GM21360 (cell line): ENCODE data around the gene GAST.

Experiments used
- ATAC-seq: cut with Tn5 transposase; IDR thresholded peaks from one replicate; pipeline ENCODE4 v1.9.1; 2021; ENCODE audit warnings: mild to moderate bottlenecking, moderate library complexity; ENCODE audit not compliant: unreplicated experiment

The GAST gene

DNA sequence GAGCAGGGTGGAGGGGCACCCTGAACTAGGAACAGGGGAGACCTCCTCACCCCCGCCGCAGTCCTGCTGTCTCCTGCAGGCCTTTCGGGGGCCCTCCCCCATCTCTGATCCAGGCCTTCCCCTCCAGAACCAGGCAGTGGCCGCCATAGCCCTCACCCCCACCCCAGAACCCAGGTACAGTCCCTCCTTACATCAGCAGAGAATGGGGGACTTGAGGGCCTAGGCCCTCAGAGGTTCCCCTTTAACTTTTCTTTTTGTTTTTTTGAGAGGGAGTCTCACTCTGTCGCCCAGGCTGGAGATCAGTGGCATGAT lies 26.6 kb downstream of the GAST start:
- ATAC-seq, result no peak

DNA sequence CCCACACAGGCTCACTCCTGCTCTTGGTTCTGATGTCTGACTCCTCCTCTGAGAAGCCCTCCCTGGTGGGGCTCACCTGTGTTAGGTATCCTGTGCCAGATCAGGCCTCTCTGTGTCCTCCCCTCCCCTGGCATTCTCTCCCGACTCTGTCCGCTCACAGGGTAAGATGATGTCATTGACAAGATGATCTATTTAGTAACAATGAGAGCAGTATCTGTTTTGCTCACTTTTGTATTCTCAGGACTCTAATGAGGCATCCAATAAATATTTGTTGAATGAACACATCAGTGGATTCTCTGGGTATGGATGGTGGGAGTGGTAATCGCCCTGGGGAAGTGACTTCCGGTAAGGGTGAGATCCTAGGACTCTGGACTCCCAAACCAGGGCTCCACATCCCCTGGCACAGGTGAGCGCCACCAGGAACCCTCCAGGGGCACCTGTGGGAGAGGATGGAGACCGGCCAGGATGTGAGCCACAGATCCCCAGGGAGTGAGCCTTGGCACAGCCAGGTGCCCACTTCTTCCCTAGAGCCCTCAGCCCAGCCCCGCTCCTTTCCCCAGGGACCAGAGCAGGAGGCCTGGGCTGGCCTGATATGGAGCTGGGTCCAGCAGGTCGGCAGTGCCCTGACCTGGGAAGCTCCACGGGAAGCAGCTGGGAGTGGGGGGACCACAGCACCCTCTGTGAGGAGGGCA lies 27.7 kb downstream of the GAST start:
- ATAC-seq, result no peak

DNA sequence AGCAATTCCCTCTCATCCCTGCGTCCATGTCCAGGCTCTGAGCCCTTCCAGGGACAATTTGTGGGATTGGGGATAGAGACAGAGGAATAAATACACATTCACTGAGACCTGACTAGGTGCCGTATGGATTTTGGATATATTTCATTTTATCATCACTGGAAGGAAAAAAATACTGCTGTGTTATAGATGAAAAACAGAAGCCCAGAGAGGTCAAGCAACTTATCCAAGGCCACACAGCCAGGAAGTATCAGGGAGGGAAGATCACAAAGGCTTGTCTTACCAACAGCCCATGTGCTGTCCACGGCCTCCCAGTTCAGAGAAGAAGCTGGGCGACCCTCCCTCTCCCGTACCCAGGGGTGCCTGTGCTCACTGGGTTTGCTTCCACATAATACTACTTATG lies 28.4 kb downstream of the GAST start:
- no peak for ATAC-seq

- no peak for ATAC-seq
Measured at GRCh38 chr17:41741709-41742108, 29.6 kb downstream of the GAST start.

- no peak for ATAC-seq
Measured at GRCh38 chr17:41748275-41748674, 36.1 kb downstream of the GAST start.

GRCh38 chr17:41750862-41751261 lies 38.7 kb downstream of the GAST start:
- ATAC-seq, result no peak

DNA sequence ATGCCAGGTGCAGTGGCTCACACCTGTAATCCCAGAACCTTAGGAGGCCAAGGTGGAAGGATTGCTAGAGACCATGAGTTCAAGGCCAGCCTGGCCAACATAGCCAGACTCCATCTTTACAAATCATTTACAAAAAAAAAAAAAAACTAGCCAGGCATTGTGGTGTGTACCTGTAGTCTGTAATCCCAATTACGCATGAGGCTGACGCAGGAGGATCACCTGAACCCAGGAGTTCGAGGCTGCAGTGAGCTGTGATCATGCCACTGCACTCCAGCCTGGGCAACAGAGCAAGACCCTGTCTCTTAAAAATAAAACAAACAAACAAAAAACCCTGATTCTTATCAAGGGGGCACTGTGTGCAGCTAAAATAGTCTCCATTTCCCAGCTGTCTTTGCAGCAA lies 39.2 kb downstream of the GAST start:
- ATAC-seq, result no peak

- ATAC-seq, result no peak
Measured at GRCh38 chr17:41754066-41754465, 41.9 kb downstream of the GAST start.

DNA sequence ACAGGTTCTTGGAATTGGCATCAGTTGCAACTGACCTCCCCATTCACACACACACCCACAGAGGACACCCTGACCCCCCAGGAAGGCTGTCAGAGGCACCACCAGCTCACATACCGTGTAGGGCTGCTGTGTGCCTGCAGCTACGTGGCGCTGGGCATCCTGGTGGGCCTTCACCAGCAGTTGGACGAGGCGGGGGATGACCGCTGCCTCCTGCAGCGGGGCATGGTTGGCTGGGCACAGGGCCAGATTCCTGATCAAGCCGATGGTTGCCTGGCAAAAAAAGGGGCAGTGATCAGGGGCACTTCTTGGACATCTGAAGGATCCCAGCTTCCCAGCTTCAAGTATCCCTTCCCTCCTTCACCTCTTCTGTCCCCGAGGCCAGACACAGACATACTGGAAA lies 46.5 kb downstream of the GAST start:
- no peak for ATAC-seq

DNA sequence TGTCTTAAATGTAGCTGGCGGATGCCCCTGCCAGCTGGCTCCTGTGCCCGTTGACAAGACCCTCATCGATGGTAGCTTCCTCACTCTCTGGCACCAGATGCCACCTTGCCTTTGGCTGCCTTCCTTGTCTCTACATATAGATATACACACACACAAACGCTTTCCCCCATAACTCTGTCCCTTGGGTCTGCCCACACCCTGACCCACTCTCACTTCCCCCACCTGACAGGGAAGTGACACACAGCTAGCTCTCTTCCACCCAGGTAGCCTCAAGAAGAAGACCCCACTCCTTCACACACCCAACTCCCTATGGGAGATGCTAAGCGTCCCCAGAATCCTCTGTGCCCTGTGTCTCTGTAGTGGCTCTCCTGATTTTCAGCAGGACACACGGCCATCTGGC lies 48.7 kb downstream of the GAST start:
- no peak for ATAC-seq

DNA sequence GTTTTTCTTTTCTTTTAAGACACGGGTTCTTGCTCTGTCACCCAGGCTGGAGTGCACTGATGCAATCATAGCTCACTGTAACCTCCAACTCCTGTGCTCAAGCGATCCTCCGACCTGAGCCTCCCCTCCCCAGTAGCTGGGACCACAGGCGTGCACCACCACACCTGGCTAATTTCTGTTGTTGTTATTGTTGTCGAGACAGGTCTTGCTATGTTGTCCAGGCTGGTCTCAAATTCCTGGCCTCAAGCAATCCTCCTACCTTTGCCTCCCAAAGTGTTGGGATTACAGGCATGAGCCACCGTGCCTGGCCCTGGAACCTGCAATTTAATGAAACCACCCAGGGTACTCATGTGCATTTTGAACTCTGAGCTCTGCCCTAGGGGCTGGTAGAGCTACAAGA lies 50.3 kb downstream of the GAST start:
- ATAC-seq, result no peak

- ATAC-seq, result no peak
Measured at GRCh38 chr17:41762841-41763240, 50.7 kb downstream of the GAST start.

DNA sequence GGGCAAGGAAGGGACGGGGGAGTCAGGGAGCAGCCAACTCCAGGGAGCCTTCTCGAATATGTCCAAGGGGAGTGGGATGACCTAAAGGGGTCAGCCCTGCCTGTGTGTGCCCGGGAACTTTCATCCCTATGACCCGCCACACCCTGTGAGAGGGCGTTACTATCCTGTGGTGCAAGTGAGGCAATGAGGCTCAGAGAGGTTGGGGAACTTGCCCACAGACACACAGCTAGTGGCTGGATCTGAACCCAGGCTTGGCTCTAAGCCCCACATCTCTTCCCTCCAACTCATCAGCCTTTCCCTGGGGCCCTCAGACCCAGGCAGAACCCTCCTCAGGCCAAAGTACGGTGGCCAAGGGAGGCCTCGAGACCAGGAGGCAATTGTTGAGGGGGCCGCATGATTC lies 51.2 kb downstream of the GAST start:
- no peak for ATAC-seq
